Measurements from ENCODE around the gene STAT6.

Gene STAT6

DNA sequence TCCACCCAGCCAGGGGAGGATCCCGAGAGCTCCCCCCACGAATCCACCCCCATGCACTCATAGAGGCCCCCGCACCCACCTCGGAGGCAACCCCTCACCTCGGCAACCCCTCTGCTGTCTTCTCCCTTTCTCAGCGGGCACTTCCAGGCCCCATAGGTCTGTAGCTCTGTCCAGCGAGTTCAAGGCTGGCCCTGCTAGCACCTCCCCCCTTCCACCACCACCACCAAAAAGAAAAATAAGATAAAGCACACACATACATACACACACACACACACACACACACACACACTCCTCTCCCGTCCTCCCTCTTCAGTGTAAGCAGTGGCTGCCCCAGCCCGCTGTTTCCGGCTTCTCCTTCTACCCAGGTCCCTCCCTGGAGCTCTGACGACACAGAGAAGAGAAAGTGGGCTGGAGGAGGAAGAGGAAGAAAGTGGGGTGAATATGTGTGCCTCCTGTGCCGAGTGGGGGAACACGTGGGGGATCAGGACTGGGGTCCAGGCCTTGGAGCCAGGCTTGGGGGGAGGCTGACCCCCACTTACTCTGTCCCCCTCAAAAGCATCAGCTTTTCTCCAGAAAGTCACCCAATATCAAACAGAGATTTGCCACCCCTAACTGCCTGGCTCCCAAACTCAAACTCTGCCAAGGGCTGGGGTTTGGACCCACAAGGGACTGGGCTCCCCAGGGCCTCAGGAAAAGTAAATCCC lies at the start of gene STAT6 (continued):
- TF ChIP-seq, protein P1, sequence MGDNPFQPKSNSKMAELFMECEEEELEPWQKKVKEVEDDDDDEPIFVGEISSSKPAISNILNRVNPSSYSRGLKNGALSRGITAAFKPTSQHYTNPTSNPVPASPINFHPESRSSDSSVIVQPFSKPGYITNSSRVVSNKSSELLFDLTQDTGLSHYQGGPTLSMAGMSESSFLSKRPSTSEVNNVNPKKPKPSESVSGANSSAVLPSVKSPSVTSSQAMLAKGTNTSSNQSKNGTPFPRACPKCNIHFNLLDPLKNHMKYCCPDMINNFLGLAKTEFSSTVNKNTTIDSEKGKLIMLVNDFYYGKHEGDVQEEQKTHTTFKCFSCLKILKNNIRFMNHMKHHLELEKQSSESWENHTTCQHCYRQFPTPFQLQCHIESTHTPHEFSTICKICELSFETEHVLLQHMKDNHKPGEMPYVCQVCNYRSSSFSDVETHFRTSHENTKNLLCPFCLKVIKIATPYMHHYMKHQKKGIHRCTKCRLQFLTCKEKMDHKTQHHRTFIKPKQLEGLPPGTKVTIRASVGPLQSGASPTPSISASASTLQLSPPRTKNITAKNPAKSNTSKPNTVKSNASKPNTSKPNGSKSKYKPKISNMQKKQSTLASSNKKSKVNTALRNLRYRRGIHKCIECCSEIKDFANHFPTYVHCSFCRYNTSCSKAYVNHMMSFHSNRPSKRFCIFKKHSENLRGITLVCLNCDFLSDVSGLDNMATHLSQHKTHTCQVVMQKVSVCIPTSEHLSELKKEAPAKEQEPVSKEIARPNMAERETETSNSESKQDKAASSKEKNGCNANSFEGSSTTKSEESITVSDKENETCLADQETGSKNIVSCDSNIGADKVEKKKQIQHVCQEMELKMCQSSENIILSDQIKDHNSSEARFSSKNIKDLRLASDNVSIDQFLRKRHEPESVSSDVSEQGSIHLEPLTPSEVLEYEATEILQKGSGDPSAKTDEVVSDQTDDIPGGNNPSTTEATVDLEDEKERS (tag by site-specific recombination; IDR thresholded peaks at IDR 0.05), result no peak
- TF ChIP-seq ZNF324 (tag by site-specific recombination; IDR thresholded peaks at IDR 0.05) (0 out of 2 replicates have a peak, but pooled peaks have one; percentile 49), KLF8 (tag by site-specific recombination; IDR thresholded peaks at IDR 0.05) (0 out of 2 replicates have a peak, but pooled peaks have one; percentile 10), WT1 (tag by site-specific recombination; IDR thresholded peaks at IDR 0.05) (peak; percentile 21; the same call in 1 of the 2 replicates), GFI1B (tag by site-specific recombination; IDR thresholded peaks at IDR 0.05) (no peak), GLI4 (tag by site-specific recombination; IDR thresholded peaks at IDR 0.05) (peak; percentile 70; the same call in 1 of the 2 replicates), ZNF239 (tag by site-specific recombination; IDR thresholded peaks at IDR 0.05) (0 out of 2 replicates have a peak, but pooled peaks have one; percentile 16), ZNF266 (tag by site-specific recombination; IDR thresholded peaks at IDR 0.05; ENCODE audit: low read depth) (0 out of 2 replicates have a peak, but pooled peaks have one; percentile 42), RBAK (tag by site-specific recombination; IDR thresholded peaks at IDR 0.05) (peak; percentile 24; the same call in 1 of the 2 replicates), KLF7 (tag by site-specific recombination; IDR thresholded peaks at IDR 0.05; ENCODE audit: borderline replicate concordance) (no peak), PRDM1 (tag by site-specific recombination; IDR thresholded peaks at IDR 0.05) (peak; percentile 79)
- TF ChIP-seq, protein P2, sequence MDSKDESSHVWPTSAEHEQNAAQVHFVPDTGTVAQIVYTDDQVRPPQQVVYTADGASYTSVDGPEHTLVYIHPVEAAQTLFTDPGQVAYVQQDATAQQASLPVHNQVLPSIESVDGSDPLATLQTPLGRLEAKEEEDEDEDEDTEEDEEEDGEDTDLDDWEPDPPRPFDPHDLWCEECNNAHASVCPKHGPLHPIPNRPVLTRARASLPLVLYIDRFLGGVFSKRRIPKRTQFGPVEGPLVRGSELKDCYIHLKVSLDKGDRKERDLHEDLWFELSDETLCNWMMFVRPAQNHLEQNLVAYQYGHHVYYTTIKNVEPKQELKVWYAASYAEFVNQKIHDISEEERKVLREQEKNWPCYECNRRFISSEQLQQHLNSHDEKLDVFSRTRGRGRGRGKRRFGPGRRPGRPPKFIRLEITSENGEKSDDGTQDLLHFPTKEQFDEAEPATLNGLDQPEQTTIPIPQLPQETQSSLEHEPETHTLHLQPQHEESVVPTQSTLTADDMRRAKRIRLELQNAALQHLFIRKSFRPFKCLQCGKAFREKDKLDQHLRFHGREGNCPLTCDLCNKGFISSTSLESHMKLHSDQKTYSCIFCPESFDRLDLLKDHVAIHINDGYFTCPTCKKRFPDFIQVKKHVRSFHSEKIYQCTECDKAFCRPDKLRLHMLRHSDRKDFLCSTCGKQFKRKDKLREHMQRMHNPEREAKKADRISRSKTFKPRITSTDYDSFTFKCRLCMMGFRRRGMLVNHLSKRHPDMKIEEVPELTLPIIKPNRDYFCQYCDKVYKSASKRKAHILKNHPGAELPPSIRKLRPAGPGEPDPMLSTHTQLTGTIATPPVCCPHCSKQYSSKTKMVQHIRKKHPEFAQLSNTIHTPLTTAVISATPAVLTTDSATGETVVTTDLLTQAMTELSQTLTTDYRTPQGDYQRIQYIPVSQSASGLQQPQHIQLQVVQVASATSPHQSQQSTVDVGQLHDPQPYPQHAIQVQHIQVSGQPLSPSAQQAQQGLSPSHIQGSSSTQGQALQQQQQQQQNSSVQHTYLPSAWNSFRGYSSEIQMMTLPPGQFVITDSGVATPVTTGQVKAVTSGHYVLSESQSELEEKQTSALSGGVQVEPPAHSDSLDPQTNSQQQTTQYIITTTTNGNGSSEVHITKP (tag by site-specific recombination; IDR thresholded peaks at IDR 0.05), result 0 out of 2 replicates have a peak, but pooled peaks have one; percentile 16
- TF ChIP-seq, protein P3, sequence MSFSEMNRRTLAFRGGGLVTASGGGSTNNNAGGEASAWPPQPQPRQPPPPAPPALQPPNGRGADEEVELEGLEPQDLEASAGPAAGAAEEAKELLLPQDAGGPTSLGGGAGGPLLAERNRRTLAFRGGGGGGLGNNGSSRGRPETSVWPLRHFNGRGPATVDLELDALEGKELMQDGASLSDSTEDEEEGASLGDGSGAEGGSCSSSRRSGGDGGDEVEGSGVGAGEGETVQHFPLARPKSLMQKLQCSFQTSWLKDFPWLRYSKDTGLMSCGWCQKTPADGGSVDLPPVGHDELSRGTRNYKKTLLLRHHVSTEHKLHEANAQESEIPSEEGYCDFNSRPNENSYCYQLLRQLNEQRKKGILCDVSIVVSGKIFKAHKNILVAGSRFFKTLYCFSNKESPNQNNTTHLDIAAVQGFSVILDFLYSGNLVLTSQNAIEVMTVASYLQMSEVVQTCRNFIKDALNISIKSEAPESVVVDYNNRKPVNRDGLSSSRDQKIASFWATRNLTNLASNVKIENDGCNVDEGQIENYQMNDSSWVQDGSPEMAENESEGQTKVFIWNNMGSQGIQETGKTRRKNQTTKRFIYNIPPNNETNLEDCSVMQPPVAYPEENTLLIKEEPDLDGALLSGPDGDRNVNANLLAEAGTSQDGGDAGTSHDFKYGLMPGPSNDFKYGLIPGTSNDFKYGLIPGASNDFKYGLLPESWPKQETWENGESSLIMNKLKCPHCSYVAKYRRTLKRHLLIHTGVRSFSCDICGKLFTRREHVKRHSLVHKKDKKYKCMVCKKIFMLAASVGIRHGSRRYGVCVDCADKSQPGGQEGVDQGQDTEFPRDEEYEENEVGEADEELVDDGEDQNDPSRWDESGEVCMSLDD (tag by site-specific recombination; IDR thresholded peaks at IDR 0.05), result peak; percentile 51; the same call in 1 of the 2 replicates

DNA sequence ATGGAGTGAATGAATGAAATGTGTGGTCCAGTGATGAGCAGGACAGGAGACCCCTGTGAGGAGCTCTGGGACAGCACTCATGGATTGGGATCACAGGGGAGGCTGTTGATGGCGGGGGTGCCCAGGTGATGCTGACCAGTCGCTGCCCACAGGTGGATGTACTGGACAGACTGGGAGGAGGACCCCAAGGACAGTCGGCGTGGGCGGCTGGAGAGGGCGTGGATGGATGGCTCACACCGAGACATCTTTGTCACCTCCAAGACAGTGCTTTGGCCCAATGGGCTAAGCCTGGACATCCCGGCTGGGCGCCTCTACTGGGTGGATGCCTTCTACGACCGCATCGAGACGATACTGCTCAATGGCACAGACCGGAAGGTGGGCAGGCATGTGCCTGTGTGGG lies 49.6 kb upstream of the STAT6 start:
- Histone ChIP-seq H3K36me3 (ENCODE audit: control insufficient read depth in 2 of 2, insufficient read depth in 1 of 2, low read length in 2 of 2) (peaks cover 4 to 93% of the 10 kb centered on the region in 2 experiments; a peak in 2 of 3 replicates), H3K9me3 (ENCODE audit: control insufficient read depth, insufficient read depth, low read depth, low read length) (no peaks in the 10 kb centered on the region), H3K27ac (ENCODE audit: extremely low read depth, low read depth, low read length) (no peak overlapping the region), H3K4me1 (ENCODE audit: control insufficient read depth, insufficient read depth, low read length) (no peaks in the 10 kb centered on the region), H3K4me3 (ENCODE audit: low read depth, low read length) (no peak overlapping the region)
- CTCF ChIA-PET, result interaction anchor here (1.5 kb wide), 1 partner anchor 9 kb away, joined by 4 read pairs; no protein-coding TSS in a partner anchor
- POLR2A ChIA-PET, result no interaction called here
- no peak for TF ChIP-seq ZNF37A (tag by site-specific recombination; IDR thresholded peaks at IDR 0.05)
- TF ChIP-seq ZNF544 (tag by site-specific recombination; IDR thresholded peaks at IDR 0.05), result no peak
- TF ChIP-seq HOXA7 (CRISPR knock-in tag; IDR thresholded peaks at IDR 0.05; ENCODE audit: borderline replicate concordance), result no peak
- TF ChIP-seq, protein P4, sequence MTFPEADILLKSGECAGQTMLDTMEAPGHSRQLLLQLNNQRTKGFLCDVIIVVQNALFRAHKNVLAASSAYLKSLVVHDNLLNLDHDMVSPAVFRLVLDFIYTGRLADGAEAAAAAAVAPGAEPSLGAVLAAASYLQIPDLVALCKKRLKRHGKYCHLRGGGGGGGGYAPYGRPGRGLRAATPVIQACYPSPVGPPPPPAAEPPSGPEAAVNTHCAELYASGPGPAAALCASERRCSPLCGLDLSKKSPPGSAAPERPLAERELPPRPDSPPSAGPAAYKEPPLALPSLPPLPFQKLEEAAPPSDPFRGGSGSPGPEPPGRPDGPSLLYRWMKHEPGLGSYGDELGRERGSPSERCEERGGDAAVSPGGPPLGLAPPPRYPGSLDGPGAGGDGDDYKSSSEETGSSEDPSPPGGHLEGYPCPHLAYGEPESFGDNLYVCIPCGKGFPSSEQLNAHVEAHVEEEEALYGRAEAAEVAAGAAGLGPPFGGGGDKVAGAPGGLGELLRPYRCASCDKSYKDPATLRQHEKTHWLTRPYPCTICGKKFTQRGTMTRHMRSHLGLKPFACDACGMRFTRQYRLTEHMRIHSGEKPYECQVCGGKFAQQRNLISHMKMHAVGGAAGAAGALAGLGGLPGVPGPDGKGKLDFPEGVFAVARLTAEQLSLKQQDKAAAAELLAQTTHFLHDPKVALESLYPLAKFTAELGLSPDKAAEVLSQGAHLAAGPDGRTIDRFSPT (tag by site-specific recombination; IDR thresholded peaks at IDR 0.05), result no peak
- no peak for TF ChIP-seq GLIS1 (tag by site-specific recombination; IDR thresholded peaks at IDR 0.05)
- TF ChIP-seq MYNN (tag by site-specific recombination; IDR thresholded peaks at IDR 0.05; ENCODE audit: borderline replicate concordance), result no peak
- TF ChIP-seq TCF7L2 (IDR thresholded peaks at IDR 0.05; ENCODE audit: borderline replicate concordance, low read depth, low read length), result no peak
- no peak for TF ChIP-seq ZNF610 (tag by site-specific recombination; IDR thresholded peaks at IDR 0.05; ENCODE audit: borderline replicate concordance)
